Measurements from ENCODE around the gene UGT3A2.

GRCh38 chr5:36013182-36013581 is 53.5 kb downstream of the UGT3A2 start:
- no peak for TF ChIP-seq CTCF (IDR thresholded peaks at IDR 0.05)
- TF ChIP-seq POLR2A (IDR thresholded peaks at IDR 0.05), result no peak

Data from Peyer's patch (tissue), 4 donors.